Tibial nerve (tissue), 4 donors: ENCODE measurements around the gene FBXO46.

ENCODE experiments used
- EP300 ChIP-seq, 2 donors: sonication (generic); formaldehyde crosslinking; IDR thresholded peaks; one replicate each; pipeline ENCODE4 v1.6.1; 2017; ENCODE audit warnings: antibody characterized with exemption in 2 of 2, mild to moderate bottlenecking in 1 of 2
- TF ChIP-seq, protein P1 (sequence below), 5 experiments: fragments of 200-600 bp in 3 of 5; fragments of 450-650 bp in 2 of 5; sonication (generic) in 3 of 5; IDR thresholded peaks; one replicate each; pipeline ENCODE4 v1.5.1; 2016 to 2019; ENCODE audit warnings: antibody characterized with exemption in 5 of 5, mild to moderate bottlenecking in 3 of 5, moderate library complexity in 2 of 5

DNA sequence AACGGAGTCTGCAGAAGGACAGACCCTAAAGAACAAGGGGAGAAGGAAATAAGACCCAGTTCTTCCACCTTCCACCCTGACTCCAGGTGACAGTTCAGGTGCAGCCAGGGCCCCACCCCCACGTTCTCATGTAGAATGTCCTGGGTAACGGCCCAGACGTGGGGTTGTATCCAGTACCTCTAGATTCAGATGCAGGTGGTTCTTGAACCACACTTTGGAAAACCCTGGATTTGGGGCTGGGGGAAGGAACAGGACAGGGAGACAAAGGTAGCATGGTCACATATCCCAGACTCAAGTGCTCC lies 49.4 kb upstream of the FBXO46 start:
- TF ChIP-seq, protein P1, sequence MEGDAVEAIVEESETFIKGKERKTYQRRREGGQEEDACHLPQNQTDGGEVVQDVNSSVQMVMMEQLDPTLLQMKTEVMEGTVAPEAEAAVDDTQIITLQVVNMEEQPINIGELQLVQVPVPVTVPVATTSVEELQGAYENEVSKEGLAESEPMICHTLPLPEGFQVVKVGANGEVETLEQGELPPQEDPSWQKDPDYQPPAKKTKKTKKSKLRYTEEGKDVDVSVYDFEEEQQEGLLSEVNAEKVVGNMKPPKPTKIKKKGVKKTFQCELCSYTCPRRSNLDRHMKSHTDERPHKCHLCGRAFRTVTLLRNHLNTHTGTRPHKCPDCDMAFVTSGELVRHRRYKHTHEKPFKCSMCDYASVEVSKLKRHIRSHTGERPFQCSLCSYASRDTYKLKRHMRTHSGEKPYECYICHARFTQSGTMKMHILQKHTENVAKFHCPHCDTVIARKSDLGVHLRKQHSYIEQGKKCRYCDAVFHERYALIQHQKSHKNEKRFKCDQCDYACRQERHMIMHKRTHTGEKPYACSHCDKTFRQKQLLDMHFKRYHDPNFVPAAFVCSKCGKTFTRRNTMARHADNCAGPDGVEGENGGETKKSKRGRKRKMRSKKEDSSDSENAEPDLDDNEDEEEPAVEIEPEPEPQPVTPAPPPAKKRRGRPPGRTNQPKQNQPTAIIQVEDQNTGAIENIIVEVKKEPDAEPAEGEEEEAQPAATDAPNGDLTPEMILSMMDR (IDR thresholded peaks at IDR 0.05) = no peak
- TF ChIP-seq EP300 (IDR thresholded peaks at IDR 0.05) = no peak
